Measurements from ENCODE around the gene ZDHHC5.
A peak's percentile ranks its signal among the peaks of the same experiment; 100 is the strongest.

ZDHHC5 gene

GRCh38 chr11:57637626-57638004, 30.3 kb upstream of the ZDHHC5 start:
- H3K4me3 ChIP-seq (ENCODE audit: low read length) = peak overlapping the region; percentile 63
- peaks cover 31% of the 10 kb centered on the region for H3K36me3 ChIP-seq (ENCODE audit: insufficient read depth, low read depth, low read length)
- peak overlapping the region; percentile 93 for H3K9ac ChIP-seq (ENCODE audit: low read depth, low read length)
- H3K27ac ChIP-seq (ENCODE audit: low read length) = peak overlapping the region; percentile 98
- H3K9me3 ChIP-seq (ENCODE audit: insufficient read depth, low read depth, low read length) = no peaks in the 10 kb centered on the region
- no peaks in the 10 kb centered on the region for H3K27me3 ChIP-seq (ENCODE audit: insufficient read depth, low read length)
- H3K4me1 ChIP-seq (ENCODE audit: insufficient read depth, low read length) = peaks cover 32% of the 10 kb centered on the region

- peak overlapping the region; percentile 98 for H3K4me3 ChIP-seq (ENCODE audit: low read length)
- peak overlapping the region; percentile 100 for H3K9ac ChIP-seq (ENCODE audit: low read depth, low read length)
Observed at GRCh38 chr11:57638005-57638781, 29.7 kb upstream of the ZDHHC5 start.

GRCh38 chr11:57638811-57639320, 29.0 kb upstream of the ZDHHC5 start:
- H3K27ac ChIP-seq (ENCODE audit: low read length) = peak overlapping the region; percentile 99
- H3K9ac ChIP-seq (ENCODE audit: low read depth, low read length) = peak overlapping the region; percentile 100
- peak overlapping the region; percentile 98 for H3K4me3 ChIP-seq (ENCODE audit: low read length)

More at GRCh38 chr11:57638005-57638781, 29.7 kb upstream of the ZDHHC5 start:
- Histone ChIP-seq H3K4me1 (ENCODE audit: insufficient read depth, low read length) (peaks cover 37% of the 10 kb centered on the region), H3K9me3 (ENCODE audit: insufficient read depth, low read depth, low read length) (no peaks in the 10 kb centered on the region), H3K27me3 (ENCODE audit: insufficient read depth, low read length) (no peaks in the 10 kb centered on the region), H3K36me3 (ENCODE audit: insufficient read depth, low read depth, low read length) (peaks cover 36% of the 10 kb centered on the region), H3K27ac (ENCODE audit: low read length) (peak overlapping the region; percentile 99)

GRCh38 chr11:57639321-57640067, 28.4 kb upstream of the ZDHHC5 start:
- H3K27ac ChIP-seq (ENCODE audit: low read length) = peak overlapping the region; percentile 99
- peak overlapping the region; percentile 98 for H3K4me3 ChIP-seq (ENCODE audit: low read length)
- H3K9ac ChIP-seq (ENCODE audit: low read depth, low read length) = peak overlapping the region; percentile 100
- H3K9me3 ChIP-seq (ENCODE audit: insufficient read depth, low read depth, low read length) = no peaks in the 10 kb centered on the region
- H3K4me1 ChIP-seq (ENCODE audit: insufficient read depth, low read length) = peaks cover 46% of the 10 kb centered on the region
- no peaks in the 10 kb centered on the region for H3K27me3 ChIP-seq (ENCODE audit: insufficient read depth, low read length)
- peaks cover 45% of the 10 kb centered on the region for H3K36me3 ChIP-seq (ENCODE audit: insufficient read depth, low read depth, low read length)

More at GRCh38 chr11:57638811-57639320, 29.0 kb upstream of the ZDHHC5 start:
- H3K4me1 ChIP-seq (ENCODE audit: insufficient read depth, low read length) = peaks cover 44% of the 10 kb centered on the region
- peaks cover 43% of the 10 kb centered on the region for H3K36me3 ChIP-seq (ENCODE audit: insufficient read depth, low read depth, low read length)
- no peaks in the 10 kb centered on the region for H3K9me3 ChIP-seq (ENCODE audit: insufficient read depth, low read depth, low read length)
- H3K27me3 ChIP-seq (ENCODE audit: insufficient read depth, low read length) = no peaks in the 10 kb centered on the region

GRCh38 chr11:57640068-57640800, 27.7 kb upstream of the ZDHHC5 start:
- H3K27me3 ChIP-seq (ENCODE audit: insufficient read depth, low read length) = no peaks in the 10 kb centered on the region
- H3K4me3 ChIP-seq (ENCODE audit: low read length) = peak overlapping the region; percentile 98
- no peaks in the 10 kb centered on the region for H3K9me3 ChIP-seq (ENCODE audit: insufficient read depth, low read depth, low read length)
- H3K9ac ChIP-seq (ENCODE audit: low read depth, low read length) = peak overlapping the region; percentile 88
- H3K4me1 ChIP-seq (ENCODE audit: insufficient read depth, low read length) = peaks cover 50% of the 10 kb centered on the region
- peak overlapping the region; percentile 95 for H3K27ac ChIP-seq (ENCODE audit: low read length)
- peaks cover 45% of the 10 kb centered on the region for H3K36me3 ChIP-seq (ENCODE audit: insufficient read depth, low read depth, low read length)

- H3K36me3 ChIP-seq (ENCODE audit: insufficient read depth, low read depth, low read length) = peaks cover 45% of the 10 kb centered on the region
- H3K9me3 ChIP-seq (ENCODE audit: insufficient read depth, low read depth, low read length) = no peaks in the 10 kb centered on the region
- peaks cover 60% of the 10 kb centered on the region for H3K4me1 ChIP-seq (ENCODE audit: insufficient read depth, low read length)
- H3K4me3 ChIP-seq (ENCODE audit: low read length) = peak overlapping the region; percentile 98
- peak overlapping the region; percentile 88; the same call in 1 of the 2 replicates for H3K9ac ChIP-seq (ENCODE audit: low read depth, low read length)
- no peaks in the 10 kb centered on the region for H3K27me3 ChIP-seq (ENCODE audit: insufficient read depth, low read length)
- peak overlapping the region; percentile 95 for H3K27ac ChIP-seq (ENCODE audit: low read length)
Observed at GRCh38 chr11:57641011-57641807, 26.7 kb upstream of the ZDHHC5 start.

GRCh38 chr11:57643802-57644201, 24.1 kb upstream of the ZDHHC5 start:
- Histone ChIP-seq H3K9ac (ENCODE audit: low read depth, low read length) (no peak overlapping the region), H3K9me3 (ENCODE audit: insufficient read depth, low read depth, low read length) (no peaks in the 10 kb centered on the region), H3K27ac (ENCODE audit: low read length) (no peak overlapping the region), H3K4me3 (ENCODE audit: low read length) (no peak overlapping the region), H3K4me1 (ENCODE audit: insufficient read depth, low read length) (peaks cover 71% of the 10 kb centered on the region), H3K27me3 (ENCODE audit: insufficient read depth, low read length) (no peaks in the 10 kb centered on the region), H3K36me3 (ENCODE audit: insufficient read depth, low read depth, low read length) (peaks cover 45% of the 10 kb centered on the region)

- peaks cover 40% of the 10 kb centered on the region for H3K36me3 ChIP-seq (ENCODE audit: insufficient read depth, low read depth, low read length)
- H3K27ac ChIP-seq (ENCODE audit: low read length) = peak overlapping the region; percentile 1
- H3K9me3 ChIP-seq (ENCODE audit: insufficient read depth, low read depth, low read length) = no peaks in the 10 kb centered on the region
- H3K27me3 ChIP-seq (ENCODE audit: insufficient read depth, low read length) = peaks cover 1% of the 10 kb centered on the region; the same call in 1 of the 2 replicates
- H3K4me1 ChIP-seq (ENCODE audit: insufficient read depth, low read length) = peaks cover 72% of the 10 kb centered on the region
- H3K4me3 ChIP-seq (ENCODE audit: low read length) = no peak overlapping the region
- peak overlapping the region; percentile 7; the same call in 1 of the 2 replicates for H3K9ac ChIP-seq (ENCODE audit: low read depth, low read length)
Observed at GRCh38 chr11:57644748-57645688, 22.9 kb upstream of the ZDHHC5 start.

GRCh38 chr11:57645689-57646085, 22.2 kb upstream of the ZDHHC5 start:
- Histone ChIP-seq H3K27ac (ENCODE audit: low read length) (no peak overlapping the region), H3K4me3 (ENCODE audit: low read length) (no peak overlapping the region), H3K27me3 (ENCODE audit: insufficient read depth, low read length) (peaks cover 8% of the 10 kb centered on the region; the same call in 1 of the 2 replicates), H3K9ac (ENCODE audit: low read depth, low read length) (peak overlapping the region; percentile 75; the same call in 1 of the 2 replicates), H3K4me1 (ENCODE audit: insufficient read depth, low read length) (peaks cover 71% of the 10 kb centered on the region), H3K36me3 (ENCODE audit: insufficient read depth, low read depth, low read length) (peaks cover 34% of the 10 kb centered on the region), H3K9me3 (ENCODE audit: insufficient read depth, low read depth, low read length) (no peaks in the 10 kb centered on the region)
